Ovary (tissue), 3 donors: ENCODE data around the gene IL1RAPL2.

Source experiments
- CTCF ChIP-seq, 3 donors: fragments of 450-650 bp in 2 of 3; fragments of 200-600 bp in 1 of 3; IDR thresholded peaks; one replicate each; pipeline versions ENCODE4 v1.5.1 to v1.8.0; 2016 to 2022; ENCODE audit warnings: antibody characterized with exemption in 3 of 3, mild to moderate bottlenecking in 1 of 3
- EP300 ChIP-seq: sonication (generic); formaldehyde crosslinking; IDR thresholded peaks from one replicate; pipeline ENCODE4 v1.6.1; 2017; ENCODE audit warnings: antibody characterized with exemption
- donor health status: DM: no; HTN: no; CAD: no.

- TF ChIP-seq CTCF (IDR thresholded peaks at IDR 0.05): no peak
- TF ChIP-seq EP300: no peak
Observed at GRCh38 chrX:105775679-105776078, 1209.7 kb downstream of the IL1RAPL2 start.
